ENCODE measurements around the gene EXOC1L.

Gene EXOC1L

DNA sequence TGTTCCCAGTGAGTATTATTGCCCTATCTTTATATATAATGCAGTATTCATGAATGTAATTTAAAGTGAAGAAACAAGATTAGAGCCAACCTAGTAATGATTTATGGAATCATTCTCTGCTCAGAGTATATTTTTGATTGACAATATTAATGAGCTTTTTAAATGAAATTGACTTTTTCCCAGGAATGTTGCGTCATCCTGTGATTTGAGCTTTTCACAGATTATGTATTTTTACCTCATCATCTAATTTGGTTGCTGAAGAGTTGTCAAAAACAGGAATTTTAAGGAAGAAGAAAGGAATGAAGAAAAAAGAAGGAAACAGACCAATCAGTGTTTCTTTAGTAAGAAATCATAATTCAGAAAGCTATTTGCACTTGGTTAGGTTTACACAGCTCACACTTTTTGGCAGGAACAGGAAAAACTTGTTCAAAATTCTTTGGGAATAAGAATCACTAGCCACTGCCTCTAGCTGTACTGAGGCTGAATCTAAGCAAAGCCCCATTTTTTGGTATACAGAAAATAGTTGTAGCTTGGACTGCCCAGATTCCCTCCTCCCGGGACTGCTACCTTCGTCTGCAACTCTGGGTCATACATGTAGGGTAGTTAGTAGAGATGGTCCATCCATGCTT lies 61.2 kb downstream of the EXOC1L start:
- Histone ChIP-seq H3K4me1 (ENCODE audit: control insufficient read depth, low read length) (peaks cover 68% of the 10 kb centered on the region), H4K20me1 (ENCODE audit: control insufficient read depth, insufficient read depth, low read depth, low read length) (no peaks in the 10 kb centered on the region), H3K36me3 (ENCODE audit: control insufficient read depth, low read length) (peaks cover 66% of the 10 kb centered on the region), H3F3A (ENCODE audit: control insufficient read depth, insufficient read depth) (peaks cover 29% of the 10 kb centered on the region), H3K27ac (ENCODE audit: low read depth, low read length) (no peak overlapping the region), H3K4me3 (ENCODE audit: low read length) (no peak overlapping the region), H3K79me2 (ENCODE audit: control insufficient read depth, low read length) (peaks cover under 1% of the 10 kb centered on the region), H3K9me2 (replicated peaks; ENCODE audit: control insufficient read depth, low read length) (no peaks in the 10 kb centered on the region), H3K9me3 (ENCODE audit: control insufficient read depth, insufficient read depth, low read length) (peaks cover 5% of the 10 kb centered on the region; the same call in 1 of the 2 replicates), H3K4me2 (ENCODE audit: low read length) (no peak overlapping the region), H3K27me3 (ENCODE audit: control insufficient read depth, low read length) (no peaks in the 10 kb centered on the region)
- TF ChIP-seq EZH2phosphoT487 (IDR thresholded peaks at IDR 0.05; ENCODE audit: borderline replicate concordance, low read length) = no peak
- TF ChIP-seq, protein P1, sequence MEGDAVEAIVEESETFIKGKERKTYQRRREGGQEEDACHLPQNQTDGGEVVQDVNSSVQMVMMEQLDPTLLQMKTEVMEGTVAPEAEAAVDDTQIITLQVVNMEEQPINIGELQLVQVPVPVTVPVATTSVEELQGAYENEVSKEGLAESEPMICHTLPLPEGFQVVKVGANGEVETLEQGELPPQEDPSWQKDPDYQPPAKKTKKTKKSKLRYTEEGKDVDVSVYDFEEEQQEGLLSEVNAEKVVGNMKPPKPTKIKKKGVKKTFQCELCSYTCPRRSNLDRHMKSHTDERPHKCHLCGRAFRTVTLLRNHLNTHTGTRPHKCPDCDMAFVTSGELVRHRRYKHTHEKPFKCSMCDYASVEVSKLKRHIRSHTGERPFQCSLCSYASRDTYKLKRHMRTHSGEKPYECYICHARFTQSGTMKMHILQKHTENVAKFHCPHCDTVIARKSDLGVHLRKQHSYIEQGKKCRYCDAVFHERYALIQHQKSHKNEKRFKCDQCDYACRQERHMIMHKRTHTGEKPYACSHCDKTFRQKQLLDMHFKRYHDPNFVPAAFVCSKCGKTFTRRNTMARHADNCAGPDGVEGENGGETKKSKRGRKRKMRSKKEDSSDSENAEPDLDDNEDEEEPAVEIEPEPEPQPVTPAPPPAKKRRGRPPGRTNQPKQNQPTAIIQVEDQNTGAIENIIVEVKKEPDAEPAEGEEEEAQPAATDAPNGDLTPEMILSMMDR (IDR thresholded peaks at IDR 0.05; ENCODE audit: low read depth, low read length, poor library complexity, severe bottlenecking) = no peak

DNA sequence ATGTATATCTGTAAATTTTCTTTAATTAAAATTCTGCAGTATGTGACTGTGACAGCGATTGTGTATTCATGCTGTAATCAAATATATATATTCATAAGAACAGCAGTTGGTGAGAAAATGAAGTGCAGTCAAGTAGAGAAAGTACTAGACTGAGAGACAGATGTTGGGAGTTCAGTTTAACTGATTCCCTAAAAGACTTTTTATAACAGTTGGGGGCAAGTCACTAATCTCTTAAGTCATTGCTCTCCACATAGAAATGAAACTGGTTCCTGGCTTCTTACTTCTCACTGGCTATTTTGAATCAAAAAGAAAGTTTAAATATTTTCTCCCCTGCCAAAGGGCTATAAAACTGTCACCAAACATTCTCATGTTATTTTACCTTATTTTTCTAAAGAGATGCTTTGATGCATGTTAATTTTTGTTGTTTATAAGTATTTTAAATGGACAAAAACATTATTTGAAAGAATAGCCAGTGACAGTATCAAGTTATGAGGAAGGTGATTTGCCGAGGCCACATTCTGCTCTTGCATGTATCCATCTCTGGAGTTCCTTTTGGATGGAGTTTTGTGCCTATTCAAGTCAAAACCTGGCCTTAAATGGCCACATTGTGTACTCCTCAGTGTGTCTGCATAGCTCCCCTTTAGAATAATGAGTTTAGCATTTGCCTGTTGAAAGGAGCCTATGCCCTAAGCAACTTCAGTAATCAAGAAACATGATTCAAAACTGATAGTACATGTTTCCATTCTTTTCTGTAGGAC lies 64.7 kb downstream of the EXOC1L start:
- Histone ChIP-seq H3K27me3 (ENCODE audit: control insufficient read depth, low read length) (no peaks in the 10 kb centered on the region), H3K79me2 (ENCODE audit: control insufficient read depth, low read length) (peaks cover 30% of the 10 kb centered on the region), H3K4me1 (ENCODE audit: control insufficient read depth, low read length) (peaks cover 78% of the 10 kb centered on the region), H3K27ac (ENCODE audit: low read depth, low read length) (peak overlapping the region; percentile 96), H3K4me3 (ENCODE audit: low read length) (peak overlapping the region; percentile 53), H3K9me3 (ENCODE audit: control insufficient read depth, insufficient read depth, low read length) (peaks cover 5% of the 10 kb centered on the region; the same call in 1 of the 2 replicates), H3K9me2 (replicated peaks; ENCODE audit: control insufficient read depth, low read length) (no peaks in the 10 kb centered on the region), H3K36me3 (ENCODE audit: control insufficient read depth, low read length) (peaks cover 52% of the 10 kb centered on the region), H3F3A (ENCODE audit: control insufficient read depth, insufficient read depth) (peaks cover 36% of the 10 kb centered on the region), H3K4me2 (ENCODE audit: low read length) (peak overlapping the region; percentile 64), H4K20me1 (ENCODE audit: control insufficient read depth, insufficient read depth, low read depth, low read length) (no peaks in the 10 kb centered on the region)
- no peak for TF ChIP-seq EZH2phosphoT487 (IDR thresholded peaks at IDR 0.05; ENCODE audit: borderline replicate concordance, low read length)
- TF ChIP-seq, protein P1 (IDR thresholded peaks at IDR 0.05; ENCODE audit: low read depth, low read length, poor library complexity, severe bottlenecking) = no peak

DNA sequence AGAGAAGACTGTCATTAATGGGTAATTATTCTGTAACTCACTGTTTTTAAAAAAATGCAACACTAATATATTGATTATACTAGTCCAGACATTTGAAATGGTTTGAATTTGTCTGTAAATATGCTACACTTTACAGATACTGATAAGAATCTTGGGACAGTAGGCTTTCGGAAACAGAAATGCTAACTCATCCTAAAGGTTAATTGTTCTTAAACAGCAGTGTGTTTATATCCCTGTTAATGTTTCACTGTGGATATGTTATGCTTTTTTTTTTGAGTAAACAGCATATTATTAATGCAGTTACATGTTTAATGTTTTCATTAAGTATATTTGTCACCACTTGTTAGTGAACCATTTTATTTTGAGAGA lies 65.2 kb downstream of the EXOC1L start:
- no peaks in the 10 kb centered on the region for H3K9me2 ChIP-seq (replicated peaks; ENCODE audit: control insufficient read depth, low read length)

More for the DNA sequence above, 65.2 kb downstream of the EXOC1L start:
- H3K36me3 ChIP-seq (ENCODE audit: control insufficient read depth, low read length) = peaks cover 55% of the 10 kb centered on the region
- H3K4me3 ChIP-seq (ENCODE audit: low read length) = peak overlapping the region; percentile 53
- H3F3A ChIP-seq (ENCODE audit: control insufficient read depth, insufficient read depth) = peaks cover 36% of the 10 kb centered on the region
- H3K27ac ChIP-seq (ENCODE audit: low read depth, low read length) = peak overlapping the region; percentile 96
- TF ChIP-seq, protein P1 (IDR thresholded peaks at IDR 0.05; ENCODE audit: low read depth, low read length, poor library complexity, severe bottlenecking) = no peak
- no peak for TF ChIP-seq EZH2phosphoT487 (IDR thresholded peaks at IDR 0.05; ENCODE audit: borderline replicate concordance, low read length)
- H4K20me1 ChIP-seq (ENCODE audit: control insufficient read depth, insufficient read depth, low read depth, low read length) = no peaks in the 10 kb centered on the region
- H3K4me1 ChIP-seq (ENCODE audit: control insufficient read depth, low read length) = peaks cover 81% of the 10 kb centered on the region
- H3K4me2 ChIP-seq (ENCODE audit: low read length) = peak overlapping the region; percentile 64
- H3K9me3 ChIP-seq (ENCODE audit: control insufficient read depth, insufficient read depth, low read length) = peaks cover 5% of the 10 kb centered on the region; the same call in 1 of the 2 replicates
- H3K79me2 ChIP-seq (ENCODE audit: control insufficient read depth, low read length) = peaks cover 36% of the 10 kb centered on the region
- H3K27me3 ChIP-seq (ENCODE audit: control insufficient read depth, low read length) = no peaks in the 10 kb centered on the region
